HEK293 (cell line): ENCODE results near the gene WRAP53.

Experiments
- CTCF ChIA-PET: fragments of 350-600 bp; formaldehyde crosslinking; extraction: SDS; loops from one replicate; lab custom pipeline; 2021; ENCODE audit warnings: antibody characterized with exemption; lab: Yijun Ruan, JAX
- POLR2A ChIA-PET: fragments of 300-600 bp; formaldehyde crosslinking; extraction: SDS; loops from one replicate; lab custom pipeline; 2020; ENCODE audit warnings: antibody characterized with exemption, inconsistent platforms; lab: Yijun Ruan, JAX
- H3K27ac ChIP-seq: fragments of 200-500 bp; sonication (Bioruptor generic); 2 replicates; pipeline ENCODE4 v1.5.1; 2014; ENCODE audit warnings: low read depth, low read length, control low read depth, inconsistent platforms; ENCODE audit errors: extremely low read depth
- H3K36me3 ChIP-seq, 2 experiments: fragments of 200-500 bp in 1 of 2; sonication (Bioruptor generic) in 1 of 2; 1 replicate in 1 of 2; 2 replicates in 1 of 2; pipeline ENCODE4 v1.5.1; 2014 to 2017; ENCODE audit warnings: inconsistent platforms in 2 of 2, low read length in 2 of 2; ENCODE audit not compliant: control insufficient read depth in 2 of 2, insufficient read depth in 1 of 2
- H3K4me1 ChIP-seq: fragments of 200-500 bp; sonication (Bioruptor generic); 2 replicates; pipeline ENCODE4 v1.5.1; 2014; ENCODE audit warnings: mild to moderate bottlenecking, low read length, inconsistent platforms; ENCODE audit not compliant: control insufficient read depth, insufficient read depth
- H3K4me3 ChIP-seq: 2 replicates; pipeline ENCODE4 v1.5.1; 2011; ENCODE audit warnings: low read depth, mild to moderate bottlenecking, control low read depth, low read length, moderate library complexity
- H3K9me3 ChIP-seq: fragments of 200-500 bp; sonication (Bioruptor generic); 2 replicates; pipeline ENCODE4 v1.5.1; 2014; ENCODE audit warnings: low read depth, low read length, inconsistent platforms; ENCODE audit not compliant: control insufficient read depth, insufficient read depth
- EGR2 ChIP-seq: fragments of 450-650 bp; formaldehyde crosslinking; IDR thresholded peaks from 2 replicates; pipeline ENCODE4 v1.5.1; 2016; ENCODE audit warnings: low read depth, missing biosample characterization, missing genetic modification characterization
- GLI2 ChIP-seq: fragments of 450-650 bp; formaldehyde crosslinking; IDR thresholded peaks from 2 replicates; pipeline ENCODE4; 2017; ENCODE audit warnings: missing biosample characterization, missing genetic modification characterization, low read depth, borderline replicate concordance
- GLIS1 ChIP-seq: fragments of 450-650 bp; formaldehyde crosslinking; IDR thresholded peaks from 2 replicates; pipeline ENCODE4 v1.5.1; 2016; ENCODE audit warnings: missing biosample characterization, missing genetic modification characterization
- GLIS2 ChIP-seq: fragments of 450-650 bp; formaldehyde crosslinking; IDR thresholded peaks from 2 replicates; pipeline ENCODE4 v1.5.1; 2016; ENCODE audit warnings: missing biosample characterization, missing genetic modification characterization
- IKZF3 ChIP-seq: fragments of 450-650 bp; IDR thresholded peaks from 2 replicates; pipeline ENCODE4 v1.5.0; 2018; ENCODE audit warnings: missing biosample characterization, mild to moderate bottlenecking, missing genetic modification characterization, moderate library complexity
- KLF9 ChIP-seq: fragments of 450-650 bp; formaldehyde crosslinking; IDR thresholded peaks from 2 replicates; pipeline ENCODE4 v1.5.1; 2016; ENCODE audit warnings: missing biosample characterization, missing genetic modification characterization, low read depth
- SP2 ChIP-seq: fragments of 450-650 bp; formaldehyde crosslinking; IDR thresholded peaks from 2 replicates; pipeline ENCODE4 v1.5.1; 2016; ENCODE audit warnings: missing biosample characterization, missing genetic modification characterization
- SP3 ChIP-seq: fragments of 450-650 bp; formaldehyde crosslinking; IDR thresholded peaks from 2 replicates; pipeline ENCODE4 v1.5.1; 2016; ENCODE audit warnings: missing biosample characterization, missing genetic modification characterization
- ZBTB20 ChIP-seq: fragments of 450-650 bp; formaldehyde crosslinking; IDR thresholded peaks from 2 replicates; pipeline ENCODE4 v1.5.1; 2016; ENCODE audit warnings: missing biosample characterization, missing genetic modification characterization
- ZFHX2 ChIP-seq: fragments of 450-650 bp; formaldehyde crosslinking; conservative IDR thresholded peaks from 2 replicates; pipeline ENCODE4 v1.5.1; 2016; ENCODE audit warnings: missing biosample characterization, missing genetic modification characterization
- ZIC2 ChIP-seq: fragments of 450-650 bp; formaldehyde crosslinking; IDR thresholded peaks from 2 replicates; pipeline ENCODE4 v1.5.1; 2016; ENCODE audit warnings: missing biosample characterization, missing genetic modification characterization
- ZNF341 ChIP-seq: fragments of 450-650 bp; formaldehyde crosslinking; IDR thresholded peaks from 2 replicates; pipeline ENCODE4; 2016; ENCODE audit warnings: low read depth, missing biosample characterization, missing genetic modification characterization
- ZNF561 ChIP-seq: fragments of 450-650 bp; IDR thresholded peaks from 2 replicates; pipeline ENCODE4 v1.5.1; 2018; ENCODE audit warnings: missing biosample characterization, missing genetic modification characterization, borderline replicate concordance
- ZNF610 ChIP-seq: fragments of 450-650 bp; formaldehyde crosslinking; IDR thresholded peaks from 2 replicates; pipeline ENCODE4 v1.5.1; 2016; ENCODE audit warnings: missing biosample characterization, missing genetic modification characterization, borderline replicate concordance
- ZNF621 ChIP-seq: fragments of 450-650 bp; formaldehyde crosslinking; IDR thresholded peaks from 2 replicates; pipeline ENCODE4 v1.5.1; 2017; ENCODE audit warnings: missing biosample characterization, missing genetic modification characterization
- ZNF843 ChIP-seq: fragments of 450-650 bp; formaldehyde crosslinking; IDR thresholded peaks from 2 replicates; pipeline ENCODE4 v1.5.1; 2016; ENCODE audit warnings: missing biosample characterization, missing genetic modification characterization
- TF ChIP-seq, protein P1 (sequence below): fragments of 450-650 bp; formaldehyde crosslinking; IDR thresholded peaks from 2 replicates; pipeline ENCODE4 v1.5.1; 2017; ENCODE audit warnings: missing biosample characterization, missing genetic modification characterization
- TF ChIP-seq, protein P2 (sequence below): fragments of 450-650 bp; formaldehyde crosslinking; IDR thresholded peaks from 2 replicates; pipeline ENCODE4 v1.5.1; 2016; ENCODE audit warnings: missing biosample characterization, missing genetic modification characterization
- TF ChIP-seq, protein P3 (sequence below): fragments of 450-650 bp; formaldehyde crosslinking; optimal IDR thresholded peaks from 2 replicates; pipeline ENCODE3; 2016; ENCODE audit warnings: missing biosample characterization, mild to moderate bottlenecking, missing genetic modification characterization
- TF ChIP-seq, protein P4 (sequence below): fragments of 450-650 bp; formaldehyde crosslinking; IDR thresholded peaks from 2 replicates; pipeline ENCODE4 v1.5.1; 2016; ENCODE audit warnings: missing biosample characterization, missing genetic modification characterization

The WRAP53 gene

DNA sequence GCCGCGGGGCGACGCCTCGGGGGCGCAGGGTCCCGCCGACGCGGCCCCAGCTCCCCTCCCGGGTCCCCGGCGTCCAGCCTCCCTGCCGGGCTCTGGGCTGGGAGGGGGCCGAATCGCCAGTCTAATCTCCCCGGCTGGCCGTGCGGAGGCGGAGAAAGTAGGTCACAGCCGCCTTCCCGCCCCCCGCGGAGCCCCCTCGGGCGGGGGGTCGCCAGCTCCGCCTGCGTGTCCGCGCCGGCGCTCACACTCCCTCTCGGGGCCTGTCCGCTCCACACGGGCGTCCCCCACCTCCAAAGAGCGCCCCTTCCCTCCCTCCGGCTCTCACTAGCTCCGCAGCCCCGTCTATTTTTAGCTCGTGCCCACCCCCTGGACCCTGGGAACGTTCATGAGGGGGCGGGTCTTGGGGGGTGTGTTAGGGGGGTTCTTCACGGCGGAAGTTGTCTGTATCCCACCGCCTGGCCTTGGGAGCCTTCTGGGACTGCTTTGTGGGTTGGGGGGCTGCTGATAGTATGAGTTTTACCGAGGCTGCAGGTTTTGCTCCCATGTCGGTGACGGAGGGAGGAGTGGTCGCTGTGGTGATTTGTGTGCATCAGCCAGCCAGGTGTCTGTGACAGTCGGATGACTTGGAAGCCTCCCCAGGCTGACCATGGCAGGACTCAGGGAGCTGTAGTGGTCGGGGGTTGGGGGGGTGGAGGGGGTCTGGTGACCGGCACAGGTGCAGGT is 36.5 kb upstream of the WRAP53 start:
- POLR2A ChIA-PET = interaction anchor here (0.6 to 5.3 kb wide), 12 partner anchors 16 to 468 kb away, joined by 3 to 113 read pairs (median 6); partner anchors contain the start of genes EFNB3, MPDU1, PLSCR3 and SAT2
- H3K36me3 ChIP-seq = no peaks in the 10 kb centered on the region
- CTCF ChIA-PET = interaction anchor here (0.6 to 7.2 kb wide), 6 partner anchors 10 to 92 kb away, joined by 3 to 57 read pairs (median 4); partner anchors contain the start of gene WRAP53
- TF ChIP-seq GLIS1 (peak; percentile 97), EGR2 (peak; percentile 67), IKZF3 (peak; percentile 45; the same call in 1 of the 2 replicates), ZIC2 (peak; percentile 87), ZNF843 (no peak), GLIS2 (peak; percentile 93), ZFHX2 (tag by site-specific recombination) (peak; percentile 88), ZNF561 (tag by site-specific recombination) (0 out of 2 replicates have a peak, but pooled peaks have one; percentile 45), ZBTB20 (tag by site-specific recombination) (no peak), GLI2 (tag by site-specific recombination) (no peak), SP2 (tag by site-specific recombination) (peak; percentile 45), ZNF341 (tag by site-specific recombination) (no peak; the same call in 1 of the 2 replicates), SP3 (tag by site-specific recombination) (peak; percentile 33; the same call in 1 of the 2 replicates), ZNF621 (no peak), ZNF610 (tag by site-specific recombination) (peak; percentile 20; the same call in 1 of the 2 replicates), KLF9 (tag by site-specific recombination) (0 out of 2 replicates have a peak, but pooled peaks have one; percentile 21)
- TF ChIP-seq, protein P1, sequence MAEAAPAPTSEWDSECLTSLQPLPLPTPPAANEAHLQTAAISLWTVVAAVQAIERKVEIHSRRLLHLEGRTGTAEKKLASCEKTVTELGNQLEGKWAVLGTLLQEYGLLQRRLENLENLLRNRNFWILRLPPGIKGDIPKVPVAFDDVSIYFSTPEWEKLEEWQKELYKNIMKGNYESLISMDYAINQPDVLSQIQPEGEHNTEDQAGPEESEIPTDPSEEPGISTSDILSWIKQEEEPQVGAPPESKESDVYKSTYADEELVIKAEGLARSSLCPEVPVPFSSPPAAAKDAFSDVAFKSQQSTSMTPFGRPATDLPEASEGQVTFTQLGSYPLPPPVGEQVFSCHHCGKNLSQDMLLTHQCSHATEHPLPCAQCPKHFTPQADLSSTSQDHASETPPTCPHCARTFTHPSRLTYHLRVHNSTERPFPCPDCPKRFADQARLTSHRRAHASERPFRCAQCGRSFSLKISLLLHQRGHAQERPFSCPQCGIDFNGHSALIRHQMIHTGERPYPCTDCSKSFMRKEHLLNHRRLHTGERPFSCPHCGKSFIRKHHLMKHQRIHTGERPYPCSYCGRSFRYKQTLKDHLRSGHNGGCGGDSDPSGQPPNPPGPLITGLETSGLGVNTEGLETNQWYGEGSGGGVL (tag by site-specific recombination) = peak; percentile 72
- TF ChIP-seq, protein P2, sequence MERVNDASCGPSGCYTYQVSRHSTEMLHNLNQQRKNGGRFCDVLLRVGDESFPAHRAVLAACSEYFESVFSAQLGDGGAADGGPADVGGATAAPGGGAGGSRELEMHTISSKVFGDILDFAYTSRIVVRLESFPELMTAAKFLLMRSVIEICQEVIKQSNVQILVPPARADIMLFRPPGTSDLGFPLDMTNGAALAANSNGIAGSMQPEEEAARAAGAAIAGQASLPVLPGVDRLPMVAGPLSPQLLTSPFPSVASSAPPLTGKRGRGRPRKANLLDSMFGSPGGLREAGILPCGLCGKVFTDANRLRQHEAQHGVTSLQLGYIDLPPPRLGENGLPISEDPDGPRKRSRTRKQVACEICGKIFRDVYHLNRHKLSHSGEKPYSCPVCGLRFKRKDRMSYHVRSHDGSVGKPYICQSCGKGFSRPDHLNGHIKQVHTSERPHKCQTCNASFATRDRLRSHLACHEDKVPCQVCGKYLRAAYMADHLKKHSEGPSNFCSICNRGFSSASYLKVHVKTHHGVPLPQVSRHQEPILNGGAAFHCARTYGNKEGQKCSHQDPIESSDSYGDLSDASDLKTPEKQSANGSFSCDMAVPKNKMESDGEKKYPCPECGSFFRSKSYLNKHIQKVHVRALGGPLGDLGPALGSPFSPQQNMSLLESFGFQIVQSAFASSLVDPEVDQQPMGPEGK = peak; percentile 22; the same call in 1 of the 2 replicates
- TF ChIP-seq, protein P3, sequence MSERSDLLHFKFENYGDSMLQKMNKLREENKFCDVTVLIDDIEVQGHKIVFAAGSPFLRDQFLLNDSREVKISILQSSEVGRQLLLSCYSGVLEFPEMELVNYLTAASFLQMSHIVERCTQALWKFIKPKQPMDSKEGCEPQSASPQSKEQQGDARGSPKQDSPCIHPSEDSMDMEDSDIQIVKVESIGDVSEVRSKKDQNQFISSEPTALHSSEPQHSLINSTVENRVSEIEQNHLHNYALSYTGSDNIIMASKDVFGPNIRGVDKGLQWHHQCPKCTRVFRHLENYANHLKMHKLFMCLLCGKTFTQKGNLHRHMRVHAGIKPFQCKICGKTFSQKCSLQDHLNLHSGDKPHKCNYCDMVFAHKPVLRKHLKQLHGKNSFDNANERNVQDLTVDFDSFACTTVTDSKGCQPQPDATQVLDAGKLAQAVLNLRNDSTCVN = peak; percentile 16
- TF ChIP-seq, protein P4, sequence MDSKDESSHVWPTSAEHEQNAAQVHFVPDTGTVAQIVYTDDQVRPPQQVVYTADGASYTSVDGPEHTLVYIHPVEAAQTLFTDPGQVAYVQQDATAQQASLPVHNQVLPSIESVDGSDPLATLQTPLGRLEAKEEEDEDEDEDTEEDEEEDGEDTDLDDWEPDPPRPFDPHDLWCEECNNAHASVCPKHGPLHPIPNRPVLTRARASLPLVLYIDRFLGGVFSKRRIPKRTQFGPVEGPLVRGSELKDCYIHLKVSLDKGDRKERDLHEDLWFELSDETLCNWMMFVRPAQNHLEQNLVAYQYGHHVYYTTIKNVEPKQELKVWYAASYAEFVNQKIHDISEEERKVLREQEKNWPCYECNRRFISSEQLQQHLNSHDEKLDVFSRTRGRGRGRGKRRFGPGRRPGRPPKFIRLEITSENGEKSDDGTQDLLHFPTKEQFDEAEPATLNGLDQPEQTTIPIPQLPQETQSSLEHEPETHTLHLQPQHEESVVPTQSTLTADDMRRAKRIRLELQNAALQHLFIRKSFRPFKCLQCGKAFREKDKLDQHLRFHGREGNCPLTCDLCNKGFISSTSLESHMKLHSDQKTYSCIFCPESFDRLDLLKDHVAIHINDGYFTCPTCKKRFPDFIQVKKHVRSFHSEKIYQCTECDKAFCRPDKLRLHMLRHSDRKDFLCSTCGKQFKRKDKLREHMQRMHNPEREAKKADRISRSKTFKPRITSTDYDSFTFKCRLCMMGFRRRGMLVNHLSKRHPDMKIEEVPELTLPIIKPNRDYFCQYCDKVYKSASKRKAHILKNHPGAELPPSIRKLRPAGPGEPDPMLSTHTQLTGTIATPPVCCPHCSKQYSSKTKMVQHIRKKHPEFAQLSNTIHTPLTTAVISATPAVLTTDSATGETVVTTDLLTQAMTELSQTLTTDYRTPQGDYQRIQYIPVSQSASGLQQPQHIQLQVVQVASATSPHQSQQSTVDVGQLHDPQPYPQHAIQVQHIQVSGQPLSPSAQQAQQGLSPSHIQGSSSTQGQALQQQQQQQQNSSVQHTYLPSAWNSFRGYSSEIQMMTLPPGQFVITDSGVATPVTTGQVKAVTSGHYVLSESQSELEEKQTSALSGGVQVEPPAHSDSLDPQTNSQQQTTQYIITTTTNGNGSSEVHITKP (tag by site-specific recombination) = no peak
- H3K4me1 ChIP-seq = peaks cover 5% of the 10 kb centered on the region
- no peaks in the 10 kb centered on the region for H3K9me3 ChIP-seq
- H3K4me3 ChIP-seq = peak overlapping the region; percentile 38
- peak overlapping the region; percentile 39; the same call in 1 of the 2 replicates for H3K27ac ChIP-seq
